Esophagus (tissue), 2 donors: ENCODE measurements around the gene CISH. TPM values are rescaled to one million over a fixed set of nuclear protein-coding genes. Genes with fewer than 3 reads are reported as not detected.

Experiments used
- H3K27ac ChIP-seq, 2 donors: one replicate each; pipeline ENCODE4 v1.5.1; 2013; ENCODE audit warnings: low read depth in 2 of 2, mild to moderate bottlenecking in 2 of 2, inconsistent platforms in 1 of 2, low read length in 1 of 2, moderate library complexity in 1 of 2
- H3K27me3 ChIP-seq, 2 donors: one replicate each; pipeline ENCODE4 v1.6.1; 2013; ENCODE audit warnings: low read length in 2 of 2, control low read depth in 1 of 2, mild to moderate bottlenecking in 1 of 2; ENCODE audit not compliant: insufficient read depth in 2 of 2, control insufficient read depth in 1 of 2
- H3K36me3 ChIP-seq, 2 donors: one replicate each; pipeline ENCODE4 v1.6.1; 2013; ENCODE audit warnings: low read length in 1 of 2; ENCODE audit not compliant: control insufficient read depth in 2 of 2, insufficient read depth in 2 of 2
- H3K4me1 ChIP-seq, 2 donors: one replicate each; pipeline ENCODE4 v1.6.1; 2013; ENCODE audit warnings: low read length in 1 of 2; ENCODE audit not compliant: control insufficient read depth in 2 of 2, insufficient read depth in 2 of 2
- H3K4me3 ChIP-seq, 2 donors: one replicate each; pipeline ENCODE4 v1.5.1; 2013; ENCODE audit warnings: low read length in 2 of 2, mild to moderate bottlenecking in 2 of 2, low read depth in 1 of 2, moderate library complexity in 1 of 2
- H3K9me3 ChIP-seq, 2 donors: one replicate each; pipeline ENCODE4 v1.6.1; 2013; ENCODE audit warnings: mild to moderate bottlenecking in 2 of 2, low read depth in 1 of 2, low read length in 1 of 2, moderate library complexity in 1 of 2; ENCODE audit not compliant: control insufficient read depth in 2 of 2, insufficient read depth in 1 of 2
- WGBS, 2 donors: extraction: QIAGEN DNeasy Blood & Tissue Kit; methylation state at CpG; one replicate each; pipeline ENCODE4 v1.1.7; 2013; 5-methylcytosine and 5-hydroxymethylcytosine counted together
- polyA plus RNA-seq, 2 donors: library from polyadenylated mRNA; stranded (reverse); fragments of 200-250 nt; gene quantifications; one replicate each; pipeline ENCODE4 v1.2.3, GENCODE V29; 2013
- donor health status: healthy with polysubstance abuse.
- donor health status: Bipolar disorder and iron deficiency.

CISH gene
- polyA plus RNA-seq, 2 donors = 5.5 to 7.0 TPM

- peak overlapping the region; percentile 89 to 96 for H3K27ac ChIP-seq
- H3K4me1 ChIP-seq = peaks cover 3 to 17% of the 10 kb centered on the region in 2 donors
- H3K36me3 ChIP-seq = no peaks in the 10 kb centered on the region
- H3K9me3 ChIP-seq = no peaks in the 10 kb centered on the region
- H3K27me3 ChIP-seq = no peaks in the 10 kb centered on the region
- 28 to 42% methylated on average over 6 of the region's 6 CpGs for WGBS, 2 donors
- H3K4me3 ChIP-seq = peak overlapping the region; percentile 80 to 95
These were observed 6.4 kb upstream of the CISH start for GRCh38 chr3:50617911-50618481.

GRCh38 chr3:50617096-50617791, 5.7 kb upstream of the CISH start, which contains the start of gene MAPKAPK3:
TSS of gene MAPKAPK3 (plus strand) at chr3:50617151. CDS start at chr3:50617566, 415 bp downstream.
- Histone ChIP-seq H3K4me3 (peak within 1 kb of the TSS; percentile 80 to 95), H3K27ac (peak within 1 kb of the TSS; percentile 89 to 96), H3K36me3 (no peaks in the 10 kb centered on the region), H3K4me1 (peaks cover 3 to 12% of the 10 kb centered on the region in 2 donors), H3K9me3 (no peaks in the 10 kb centered on the region), H3K27me3 (no peaks in the 10 kb centered on the region)
- 0 to 2% methylated on average over 41 to 58 of the region's 58 CpGs for WGBS, 2 donors

GRCh38 chr3:50616770-50617095, 5.2 kb upstream of the CISH start:
- H3K4me3 ChIP-seq = peak overlapping the region; percentile 53 to 95
- no peaks in the 10 kb centered on the region for H3K9me3 ChIP-seq
- H3K4me1 ChIP-seq = peaks cover 3 to 12% of the 10 kb centered on the region in 2 donors
- 0 to 1% methylated on average over 17 to 22 of the region's 22 CpGs for WGBS, 2 donors
- H3K27me3 ChIP-seq = no peaks in the 10 kb centered on the region
- H3K36me3 ChIP-seq = no peaks in the 10 kb centered on the region
- H3K27ac ChIP-seq = peak overlapping the region; percentile 89 to 91

- Histone ChIP-seq H3K36me3 (no peaks in the 10 kb centered on the region), H3K27me3 (no peaks in the 10 kb centered on the region), H3K4me1 (peaks cover 3 to 14% of the 10 kb centered on the region in 2 donors), H3K9me3 (no peaks in the 10 kb centered on the region), H3K27ac (peak overlapping the region; percentile 89 to 91), H3K4me3 (peak overlapping the region; percentile 53 to 95)
- 0 to 1% methylated on average over 24 of the region's 24 CpGs for WGBS, 2 donors
These were observed 4.6 kb upstream of the CISH start for GRCh38 chr3:50616003-50616769.

- H3K36me3 ChIP-seq = no peaks in the 10 kb centered on the region
- H3K9me3 ChIP-seq = no peaks in the 10 kb centered on the region
- no peak overlapping the region for H3K4me3 ChIP-seq
- no peak overlapping the region for H3K27ac ChIP-seq
- peaks cover 7 to 16% of the 10 kb centered on the region in 2 donors for H3K4me1 ChIP-seq
- WGBS, 2 donors = 65 to 69% methylated on average over 1 of the region's 1 CpG
- H3K27me3 ChIP-seq = no peaks in the 10 kb centered on the region
These were observed 3.6 kb upstream of the CISH start for GRCh38 chr3:50615190-50615589.

- no peaks in the 10 kb centered on the region for H3K9me3 ChIP-seq
- H3K36me3 ChIP-seq = no peaks in the 10 kb centered on the region
- no peak overlapping the region for H3K4me3 ChIP-seq
- H3K27me3 ChIP-seq = no peaks in the 10 kb centered on the region
- peak overlapping the region in 1 of 2 donors; percentile 89 for H3K27ac ChIP-seq
- WGBS, 2 donors = 53 to 68% methylated on average over 6 of the region's 6 CpGs
- H3K4me1 ChIP-seq = peaks cover 7 to 27% of the 10 kb centered on the region in 2 donors
These were observed 1.6 kb upstream of the CISH start for GRCh38 chr3:50612970-50613846.

- Histone ChIP-seq H3K4me1 (peaks cover 7 to 29% of the 10 kb centered on the region in 2 donors), H3K27me3 (no peaks in the 10 kb centered on the region), H3K4me3 (peak overlapping the region; percentile 68 to 83), H3K36me3 (peaks cover 0 to 8% of the 10 kb centered on the region in 2 donors), H3K9me3 (no peaks in the 10 kb centered on the region), H3K27ac (peak overlapping the region; percentile 83 to 89)
- 5 to 6% methylated on average over 29 of the region's 29 CpGs for WGBS, 2 donors
These were observed 784 bp upstream of the CISH start for GRCh38 chr3:50612234-50612882.

GRCh38 chr3:50610992-50611463, 546 bp downstream of the CISH start:
- Histone ChIP-seq H3K27ac (peak overlapping the region; percentile 83 to 89), H3K27me3 (no peaks in the 10 kb centered on the region), H3K4me3 (peak overlapping the region; percentile 68 to 83), H3K9me3 (no peaks in the 10 kb centered on the region), H3K36me3 (peaks cover 0 to 14% of the 10 kb centered on the region in 2 donors), H3K4me1 (peaks cover 7 to 36% of the 10 kb centered on the region in 2 donors)
- WGBS, 2 donors = 6 to 8% methylated on average over 10 of the region's 10 CpGs
